Cardiac muscle cell (in vitro differentiated cells and primary cell): Measurements from ENCODE around the gene RIOK1. TPM values are rescaled to one million over a fixed set of nuclear protein-coding genes. Genes with fewer than 3 reads are reported as not detected.

ENCODE experiments used
- DNase-seq, 2 donors: peaks; one replicate each; pipeline versions ENCODE4 v3.0.0 to v3.0.0-alpha.2; 2010 to 2017; ENCODE audit warnings: low read depth in 1 of 2, low spot score in 1 of 2
- H3K27ac ChIP-seq: fragments of 200-600 bp; sonication (generic); 2 replicates; pipeline ENCODE4 v1.5.1; 2016
- H3K27me3 ChIP-seq: fragments of 200-600 bp; sonication (generic); 2 replicates; pipeline ENCODE4 v1.6.0; 2016; ENCODE audit warnings: control low read depth
- H3K36me3 ChIP-seq: fragments of 200-600 bp; sonication (generic); 2 replicates; pipeline ENCODE4 v1.5.1; 2016; ENCODE audit warnings: control low read depth
- H3K4me1 ChIP-seq: fragments of 200-600 bp; sonication (generic); 2 replicates; pipeline ENCODE4 v1.8.1; 2017; ENCODE audit warnings: low read depth, mild to moderate bottlenecking, mixed run types
- H3K4me3 ChIP-seq: fragments of 200-600 bp; sonication (generic); 2 replicates; pipeline ENCODE4 v1.5.1; 2016; ENCODE audit warnings: mild to moderate bottlenecking
- H3K9me3 ChIP-seq: fragments of 200-600 bp; sonication (generic); 2 replicates; pipeline ENCODE4 v1.5.1; 2017; ENCODE audit warnings: low read depth, mild to moderate bottlenecking, control low read depth
- CTCF ChIP-seq: IDR thresholded peaks from 2 replicates; pipeline ENCODE4 v1.5.1; 2012; ENCODE audit warnings: low read depth, mild to moderate bottlenecking, low read length
- polyA plus RNA-seq: library from polyadenylated mRNA; unstranded; fragments of >200 nt; fragmentation: Nextera tagmentation; extraction: Ambion mirVana; gene quantifications from 2 replicates; pipeline ENCODE4 v1.2.1, GENCODE V29; 2016
- total RNA-seq: library from RNA; depleted of rRNA; stranded (reverse); fragments of >200 nt; gene quantifications from 2 replicates; pipeline ENCODE4 v1.2.3, GENCODE V29; 2016

Gene RIOK1
- total and polyA plus RNA-seq, 2 experiments from 2014 or later, result 13.4 to 16.8 TPM

GRCh38 chr6:7367408-7367807 is 22.2 kb upstream of the RIOK1 start:
- TF ChIP-seq CTCF, result no peak
- no peaks in the 10 kb centered on the region for H3K9me3 ChIP-seq
- no peaks in the 10 kb centered on the region for H3K27me3 ChIP-seq
- H3K4me3 ChIP-seq, result no peak overlapping the region
- H3K27ac ChIP-seq, result no peak overlapping the region
- no peaks in the 10 kb centered on the region for H3K36me3 ChIP-seq
- DNase-seq, result no peak
- H3K4me1 ChIP-seq, result no peaks in the 10 kb centered on the region

DNA sequence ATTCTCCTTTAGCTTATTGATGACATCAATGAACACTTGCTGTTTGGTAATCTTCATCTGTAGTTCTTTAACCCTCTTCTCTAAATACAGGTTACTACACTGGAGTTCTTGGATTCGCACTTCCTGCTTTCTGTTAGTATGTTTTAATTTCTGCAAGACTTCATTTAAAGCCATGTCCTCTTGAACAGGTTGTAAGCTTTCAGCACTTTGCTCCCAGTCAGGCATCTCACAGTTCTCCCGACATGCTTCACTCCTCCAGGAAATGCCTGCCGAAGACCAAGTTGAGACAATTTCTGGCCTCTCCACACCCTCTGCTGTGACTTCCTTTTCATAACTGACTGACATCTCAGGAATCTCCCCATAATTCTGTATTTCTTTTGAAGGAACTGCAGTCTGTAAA is 15.9 kb upstream of the RIOK1 start:
- Histone ChIP-seq H3K4me1 (peaks cover 10% of the 10 kb centered on the region), H3K27ac (no peak overlapping the region), H3K4me3 (no peak overlapping the region), H3K36me3 (no peaks in the 10 kb centered on the region), H3K27me3 (no peaks in the 10 kb centered on the region), H3K9me3 (no peaks in the 10 kb centered on the region)
- TF ChIP-seq CTCF, result no peak
- peak in 1 of 2 donors; percentile 54 for DNase-seq

GRCh38 chr6:7377961-7378360 is 11.6 kb upstream of the RIOK1 start:
- DNase-seq, result no peak
- H3K36me3 ChIP-seq, result no peaks in the 10 kb centered on the region
- no peaks in the 10 kb centered on the region for H3K27me3 ChIP-seq
- no peak overlapping the region for H3K4me3 ChIP-seq
- H3K9me3 ChIP-seq, result no peaks in the 10 kb centered on the region
- peaks cover 10% of the 10 kb centered on the region for H3K4me1 ChIP-seq
- no peak for TF ChIP-seq CTCF
- H3K27ac ChIP-seq, result no peak overlapping the region

DNA sequence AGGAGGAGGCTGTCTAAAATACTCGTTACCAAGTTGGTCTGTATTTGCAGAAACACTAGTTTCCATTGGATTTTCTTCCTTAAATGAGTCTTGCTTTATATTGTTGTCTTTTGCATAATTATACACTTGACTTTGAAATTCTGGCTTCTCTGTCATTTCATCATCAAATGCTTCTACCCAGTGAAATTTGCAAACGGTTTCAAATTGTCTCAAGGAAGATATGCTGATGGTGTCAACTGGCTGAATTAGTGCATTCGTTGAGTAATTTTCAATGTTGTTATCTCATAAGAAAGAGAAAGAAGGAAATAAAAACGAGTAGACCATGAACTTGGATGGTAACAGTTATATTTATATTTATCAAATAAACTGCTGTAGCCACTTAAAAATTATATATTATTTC is 10.9 kb upstream of the RIOK1 start:
- no peak for DNase-seq
- Histone ChIP-seq H3K9me3 (no peaks in the 10 kb centered on the region), H3K27me3 (no peaks in the 10 kb centered on the region), H3K4me3 (no peak overlapping the region), H3K36me3 (no peaks in the 10 kb centered on the region), H3K27ac (no peak overlapping the region), H3K4me1 (peaks cover 4% of the 10 kb centered on the region)
- TF ChIP-seq CTCF, result no peak

DNA sequence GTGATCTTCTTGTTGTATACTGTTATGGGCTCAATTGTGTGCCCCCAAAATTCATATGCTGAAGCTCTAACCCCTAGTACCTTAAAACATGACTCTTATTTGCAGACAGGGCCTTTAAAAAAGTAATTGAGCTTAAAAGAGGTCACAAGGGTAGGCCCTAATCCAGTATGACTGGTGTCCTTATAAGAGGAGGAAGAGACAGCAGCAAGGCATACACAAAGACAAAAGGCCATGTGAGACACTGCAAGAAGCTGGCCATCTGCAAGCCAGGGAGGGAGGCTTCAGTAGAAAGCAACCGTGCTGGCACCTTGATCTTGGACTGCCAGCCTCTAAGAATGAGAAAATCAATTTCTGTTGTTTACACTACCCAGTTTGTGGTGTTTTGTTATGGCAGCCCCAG is 8.5 kb upstream of the RIOK1 start:
- no peak overlapping the region for H3K27ac ChIP-seq
- no peaks in the 10 kb centered on the region for H3K9me3 ChIP-seq
- no peak for TF ChIP-seq CTCF
- H3K27me3 ChIP-seq, result no peaks in the 10 kb centered on the region
- no peak for DNase-seq
- H3K4me3 ChIP-seq, result no peak overlapping the region
- no peaks in the 10 kb centered on the region for H3K4me1 ChIP-seq
- no peaks in the 10 kb centered on the region for H3K36me3 ChIP-seq

DNA sequence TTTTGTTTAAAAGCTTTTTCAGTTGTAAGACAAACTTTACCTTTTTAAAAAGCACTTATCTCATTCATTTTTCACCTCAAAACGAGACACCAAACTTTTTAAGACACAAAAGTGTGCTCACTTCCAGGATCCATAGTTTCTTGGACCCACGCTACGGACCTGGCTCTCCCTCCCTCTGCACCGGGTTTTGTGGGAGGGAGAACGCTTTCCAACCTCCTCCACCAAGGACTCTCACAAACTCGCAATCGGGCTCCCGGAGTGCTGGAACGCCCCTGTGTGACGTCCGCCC is 502 bp upstream of the RIOK1 start:
- no peak for TF ChIP-seq CTCF
- peaks cover 10% of the 10 kb centered on the region for H3K4me1 ChIP-seq
- H3K27ac ChIP-seq, result peak overlapping the region; percentile 92
- peak; percentile 69 to 90 for DNase-seq
- peaks cover 5% of the 10 kb centered on the region for H3K36me3 ChIP-seq
- H3K27me3 ChIP-seq, result no peaks in the 10 kb centered on the region
- peak overlapping the region; percentile 69 for H3K4me3 ChIP-seq
- H3K9me3 ChIP-seq, result no peaks in the 10 kb centered on the region
